Activated T-helper 1 cell treated with anti-CD3 and anti-CD28 coated beads, Interleukin-2, amount 50 U/mL, for 16 hours (primary cell): ENCODE results near the gene CLCN6.
"Not testable (repeated sequence)": the region's sequence is repeated elsewhere in the genome, so short reads cannot be mapped to it uniquely, and the experiment has no call there.

Source experiments
- DNase-seq, 2 donors: peaks; one replicate each; pipeline ENCODE4 v3.0.0-alpha.2; 2020; ENCODE audit warnings: low read depth in 1 of 2, low spot score in 1 of 2

Gene CLCN6

DNA sequence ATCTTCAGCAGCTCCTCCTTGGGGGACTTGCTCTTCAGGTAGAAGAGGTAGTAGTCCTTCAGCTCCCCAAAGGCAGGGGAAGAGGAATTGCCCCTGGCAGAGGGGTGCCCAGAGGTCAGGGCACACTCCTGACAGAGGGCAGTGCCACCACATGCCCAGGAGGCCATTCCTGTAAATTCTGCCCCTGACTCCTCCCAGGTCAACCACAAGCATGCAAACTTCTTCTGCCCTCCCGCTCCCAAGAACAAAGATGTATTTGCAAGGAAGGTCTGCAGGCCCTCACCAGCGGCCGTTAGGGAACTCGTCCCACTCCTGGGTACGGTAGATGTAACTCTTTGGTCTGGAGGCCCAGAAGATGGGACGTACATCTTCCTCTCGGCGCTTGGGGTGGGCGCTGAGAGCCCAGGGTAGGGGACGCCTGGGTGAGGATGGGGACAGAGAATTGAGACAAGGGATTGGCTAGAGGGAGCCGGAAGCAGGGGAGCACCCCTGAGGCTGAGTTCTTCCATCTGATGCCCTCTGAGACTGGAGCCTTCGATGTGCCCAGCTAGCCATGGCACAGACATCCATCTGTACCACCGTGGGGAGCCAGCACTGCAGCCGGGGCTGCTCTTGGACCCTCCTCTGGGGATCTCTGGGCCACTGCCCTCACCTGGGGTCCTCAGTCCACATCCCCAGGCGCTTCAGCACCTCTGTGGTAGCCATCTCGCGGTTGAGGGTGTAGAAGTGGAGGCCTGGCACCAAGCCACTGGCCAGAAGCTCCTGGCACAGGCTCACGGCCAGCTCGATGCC lies 11.3 kb upstream of the CLCN6 start:
- no peak for DNase-seq

DNA sequence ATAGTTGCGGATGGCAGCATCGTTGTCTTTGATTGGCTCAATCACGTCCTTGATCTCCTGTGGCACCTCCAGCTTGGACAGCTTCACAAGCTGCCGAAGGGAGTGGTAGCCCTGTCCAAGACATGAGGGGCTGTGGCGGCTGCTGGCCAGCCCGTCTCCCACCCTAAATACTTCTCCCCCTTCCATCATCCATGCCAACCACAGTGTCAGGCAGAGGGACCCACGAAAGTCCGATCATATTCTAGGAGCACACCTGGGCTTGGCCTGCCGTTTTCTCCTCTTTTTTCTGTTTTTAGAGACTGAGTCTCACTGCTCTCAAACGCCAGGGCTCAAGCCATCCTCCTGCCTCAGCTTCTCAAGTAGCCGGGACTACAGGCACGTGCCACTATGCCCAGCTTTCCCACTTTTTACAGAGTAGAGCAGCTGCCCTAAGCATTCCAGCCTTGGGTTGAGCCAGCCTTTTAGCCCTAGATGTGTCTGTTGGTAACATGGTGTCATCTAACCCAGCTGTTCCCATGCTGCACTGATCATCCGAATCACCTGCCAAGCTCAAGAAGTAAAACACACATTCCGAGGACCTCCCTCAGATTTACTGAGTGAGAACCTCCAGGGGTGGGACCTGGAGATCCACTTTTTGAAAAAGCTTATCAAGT lies 10.6 kb upstream of the CLCN6 start:
- DNase-seq = no peak

DNA sequence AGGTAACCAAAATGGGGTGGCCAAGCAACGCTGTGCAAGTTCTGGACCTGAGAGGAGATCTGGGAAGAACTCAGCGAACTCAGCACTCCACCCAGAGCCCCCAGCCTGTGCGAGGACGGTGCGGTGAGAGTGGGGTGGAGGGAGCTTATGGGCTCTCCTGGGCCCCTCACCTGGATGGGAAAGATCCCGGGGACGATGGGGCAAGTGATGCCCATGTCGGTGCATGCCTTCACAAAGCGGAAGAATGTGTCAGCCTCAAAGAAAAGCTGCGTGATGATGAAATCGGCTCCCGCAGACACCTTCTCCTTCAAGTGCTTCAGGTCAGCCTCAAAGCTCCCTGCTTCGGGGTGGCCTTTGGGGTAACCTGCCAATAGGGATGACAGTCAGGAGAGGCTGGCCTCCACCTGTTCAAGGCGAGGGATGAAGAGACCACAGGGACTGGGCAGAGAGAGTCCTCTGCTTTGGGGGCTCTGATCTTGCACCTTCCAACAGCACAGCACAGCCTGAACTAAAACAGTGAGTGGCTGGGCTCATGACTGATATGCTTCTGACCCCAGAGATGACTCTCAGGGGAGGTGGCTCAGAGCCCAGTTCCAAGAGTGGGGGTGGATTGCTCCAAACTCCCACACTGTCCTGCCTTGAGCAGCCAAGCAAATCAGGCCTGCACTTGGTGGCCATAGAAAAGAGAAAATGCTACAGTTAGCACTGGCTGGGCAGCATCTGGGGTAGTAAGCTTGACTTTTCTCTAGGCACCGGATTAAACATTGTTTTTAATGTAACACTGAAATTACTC lies 9.8 kb upstream of the CLCN6 start:
- no peak for DNase-seq

DNA sequence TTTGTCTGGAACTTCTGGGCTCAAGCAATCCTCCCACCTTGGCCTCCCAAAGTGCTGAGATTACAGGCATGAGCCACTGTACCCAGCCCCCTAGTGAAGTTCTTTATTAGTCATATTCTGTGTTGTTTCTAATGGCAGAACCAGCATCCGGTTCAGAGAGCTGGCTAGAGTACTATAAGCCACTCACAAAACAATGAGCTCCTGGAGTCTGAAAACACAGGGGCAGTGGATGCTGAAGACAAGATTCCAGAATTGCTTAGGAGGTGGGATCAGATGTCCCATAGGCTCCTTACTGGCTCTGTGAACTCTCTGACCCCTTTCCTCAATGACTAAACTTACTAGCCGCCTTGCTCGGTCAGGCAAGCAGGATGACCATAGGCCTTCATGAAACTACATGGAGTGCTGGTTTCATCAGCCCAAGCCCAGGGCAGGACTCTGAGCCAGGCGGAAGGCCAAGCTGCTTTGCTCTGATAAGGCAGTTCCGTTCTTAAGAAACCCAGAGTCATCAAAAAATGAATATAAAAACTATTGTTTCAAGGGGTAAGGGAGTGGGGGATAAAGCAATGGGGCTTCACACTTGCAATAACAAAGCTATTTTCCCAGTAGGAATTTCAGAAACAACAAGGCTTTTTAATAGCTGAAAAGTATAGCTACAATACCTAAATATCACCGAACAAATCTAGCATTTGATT lies 8.3 kb upstream of the CLCN6 start:
- DNase-seq = no peak

DNA sequence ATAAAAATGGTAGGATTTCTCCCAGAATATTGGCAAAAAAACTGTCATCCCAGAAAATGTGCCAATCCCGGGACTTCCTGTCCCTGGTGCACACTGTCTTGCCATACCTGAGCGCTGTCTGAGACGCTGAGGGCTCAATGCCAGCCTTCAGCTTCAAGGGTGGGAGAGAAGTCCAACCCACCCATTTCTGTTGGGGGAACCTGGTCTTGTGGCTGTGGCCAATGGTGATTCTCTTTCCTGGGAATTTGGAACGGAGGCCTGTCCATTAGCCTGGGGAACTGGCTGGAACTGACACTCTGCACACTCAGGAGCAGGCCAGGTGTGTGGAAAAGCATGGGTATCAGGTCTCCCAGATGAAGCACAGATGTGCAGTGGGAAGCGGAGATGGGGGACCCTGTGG lies 6.9 kb upstream of the CLCN6 start:
- no peak for DNase-seq

DNA sequence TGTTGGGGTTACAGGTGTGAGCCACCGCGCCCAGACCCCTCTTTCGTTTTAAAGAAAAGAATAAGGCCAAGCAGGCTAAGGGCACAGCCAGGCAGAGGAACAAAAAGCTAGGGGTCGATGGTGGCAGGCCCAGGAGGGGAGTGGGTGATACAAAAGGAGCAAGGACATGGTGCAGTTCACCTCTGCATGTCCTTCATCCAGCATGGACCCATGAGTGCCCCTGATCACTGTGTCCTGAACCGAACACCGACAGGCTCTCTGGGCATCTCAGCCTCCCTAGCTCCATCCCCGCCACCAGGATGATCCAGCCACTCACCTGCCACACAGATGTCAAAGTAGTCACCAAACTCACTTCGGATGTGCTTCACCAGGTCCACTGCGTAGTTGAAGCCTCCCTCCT lies 6.1 kb upstream of the CLCN6 start:
- no peak for DNase-seq

DNA sequence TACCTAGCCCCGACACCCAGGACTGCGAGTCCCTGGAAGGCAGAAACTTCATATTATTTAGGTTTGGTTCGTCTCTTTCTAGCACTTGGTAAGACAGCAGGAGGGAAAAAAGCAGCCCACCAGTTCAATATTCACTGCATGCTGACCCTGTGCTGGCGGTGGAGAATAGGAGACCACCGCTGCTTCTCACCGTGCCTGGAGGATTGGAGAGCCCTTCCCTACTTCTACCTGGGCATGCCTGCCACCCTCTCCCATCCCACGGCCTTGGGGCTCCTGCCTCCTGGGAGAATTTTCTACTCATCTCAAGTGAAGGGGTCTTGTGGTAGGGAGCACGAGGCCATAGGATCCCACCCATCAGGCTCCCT lies 5.6 kb upstream of the CLCN6 start:
- DNase-seq = no peak

DNA sequence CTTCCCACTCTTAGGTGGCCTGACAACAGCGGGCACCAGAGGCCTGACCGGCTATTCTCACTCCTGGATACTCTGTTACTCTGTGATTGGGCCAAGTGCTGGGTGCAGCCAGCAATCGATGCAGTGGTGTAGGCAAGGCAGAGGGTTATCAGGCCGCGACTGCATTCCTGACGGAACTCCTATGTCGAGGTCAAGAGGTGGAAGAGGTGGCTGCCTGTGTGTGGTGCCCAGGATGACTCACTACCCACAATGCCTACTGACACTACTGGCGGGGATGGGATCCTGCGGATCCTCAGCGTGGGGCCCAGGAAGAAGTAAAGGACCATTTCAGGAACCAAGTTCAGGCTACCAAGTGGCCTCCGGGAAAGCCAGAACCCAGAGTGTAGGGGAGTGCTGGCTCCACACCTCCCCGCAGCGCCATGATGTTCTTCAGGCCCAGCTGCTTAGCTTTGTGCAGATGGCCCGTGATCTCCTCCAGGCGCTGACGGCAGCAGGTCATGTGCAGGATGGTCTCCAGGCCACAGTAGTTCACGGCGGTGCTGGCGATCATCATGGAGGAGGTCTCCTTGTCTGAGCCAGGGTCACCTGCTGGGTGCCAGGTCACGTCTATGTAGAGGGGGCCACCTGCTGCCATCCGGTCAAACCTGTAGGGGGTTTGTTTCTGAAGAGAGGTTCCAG lies 5.1 kb upstream of the CLCN6 start:
- DNase-seq = no peak

DNA sequence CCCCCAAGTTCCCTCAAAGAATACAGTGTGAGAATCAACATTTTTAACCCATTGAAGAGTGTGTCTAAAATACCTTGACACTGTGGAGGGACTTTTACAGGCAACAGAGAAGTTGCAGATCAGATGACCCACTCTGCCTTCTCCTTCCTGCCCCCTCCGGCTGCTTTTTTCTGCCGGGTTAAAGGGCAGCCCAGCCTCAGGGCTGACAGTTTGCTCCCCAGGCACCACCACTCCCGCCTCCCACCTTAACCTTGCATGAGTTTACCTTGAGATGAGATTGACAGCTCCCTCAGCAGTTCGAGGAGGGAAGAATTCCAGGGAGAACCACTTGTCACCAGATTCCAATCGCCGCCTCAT lies 3.4 kb upstream of the CLCN6 start:
- no peak for DNase-seq

DNA sequence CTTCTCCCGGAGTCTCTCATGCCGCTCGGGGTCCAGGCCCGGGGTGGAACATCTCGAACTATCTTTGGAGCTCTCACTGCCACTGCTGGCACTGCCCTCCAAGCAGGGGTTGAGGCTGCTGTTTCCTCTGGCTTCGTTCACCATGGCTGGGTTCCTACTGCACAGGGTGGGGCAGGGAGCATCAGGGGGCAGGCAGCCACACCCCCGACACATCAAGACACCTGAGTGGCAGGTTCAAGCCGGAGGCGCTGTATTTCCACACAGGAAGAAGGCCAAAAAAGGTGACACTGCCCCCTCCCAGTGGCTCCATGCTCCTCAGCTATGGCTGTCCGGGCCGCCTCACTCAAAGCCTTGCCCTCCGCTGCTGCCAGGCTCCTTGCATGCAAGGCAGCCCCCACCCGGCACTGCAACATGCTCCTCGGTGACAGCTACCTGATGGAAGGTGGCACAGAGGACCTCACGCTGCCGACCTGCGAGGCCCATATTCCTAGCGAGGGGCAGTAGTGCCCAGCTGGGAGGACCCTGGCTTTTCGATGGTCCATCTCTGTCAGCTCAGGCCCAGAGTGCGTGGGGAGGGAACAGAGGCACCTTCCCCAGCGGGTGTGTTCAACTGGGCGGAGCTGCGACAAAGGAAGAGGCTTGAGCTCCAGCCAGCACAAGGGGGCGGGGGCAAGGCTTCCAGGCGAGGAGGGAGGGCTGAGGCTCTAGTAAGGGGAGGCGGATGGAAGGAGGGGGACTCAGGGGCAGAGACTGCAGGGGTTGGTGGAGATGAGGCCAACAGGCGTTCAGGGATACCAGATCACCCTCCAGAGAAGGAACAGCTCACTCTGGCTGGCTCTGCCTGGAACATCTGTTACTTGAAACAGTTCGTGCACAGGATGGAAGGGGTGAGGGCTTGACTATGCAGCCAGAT lies 2.8 kb upstream of the CLCN6 start:
- DNase-seq = peak; percentile 47 to 48

DNA sequence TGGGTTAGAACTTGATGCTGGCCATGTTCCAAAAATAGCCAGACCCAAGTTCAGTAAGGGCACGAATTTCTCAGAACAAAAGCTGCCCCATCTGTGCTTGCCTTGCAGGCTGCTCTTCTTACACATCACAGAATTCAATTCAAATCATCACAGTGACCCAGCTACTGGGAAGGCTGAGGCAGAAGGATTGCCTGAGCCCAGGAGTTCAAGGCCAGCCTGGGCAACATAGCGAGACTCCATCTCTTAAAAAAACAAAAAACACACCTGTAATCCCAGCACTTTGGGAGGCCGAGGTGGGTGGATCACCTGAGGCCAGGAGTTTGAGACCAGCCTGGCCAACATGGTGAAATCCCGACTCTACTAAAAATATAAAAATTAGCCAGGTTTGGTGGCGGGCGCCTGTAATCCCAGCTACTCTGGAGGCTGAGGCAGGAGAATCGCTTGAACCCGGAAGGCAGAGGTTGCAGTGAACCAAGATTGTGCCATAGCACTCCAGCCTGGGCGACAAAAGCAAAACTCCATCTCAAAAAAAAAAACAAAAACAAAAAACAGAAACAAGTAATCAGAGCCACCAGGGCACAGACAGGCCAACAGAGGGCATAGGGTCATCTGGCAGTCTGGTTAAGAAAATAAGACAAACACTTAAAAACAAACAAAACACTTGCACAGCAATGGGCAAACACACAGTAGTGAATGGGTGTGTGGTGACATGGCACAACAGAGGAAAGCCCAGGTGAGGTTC lies 1.9 kb upstream of the CLCN6 start:
- DNase-seq = not testable (repeated sequence)

DNA sequence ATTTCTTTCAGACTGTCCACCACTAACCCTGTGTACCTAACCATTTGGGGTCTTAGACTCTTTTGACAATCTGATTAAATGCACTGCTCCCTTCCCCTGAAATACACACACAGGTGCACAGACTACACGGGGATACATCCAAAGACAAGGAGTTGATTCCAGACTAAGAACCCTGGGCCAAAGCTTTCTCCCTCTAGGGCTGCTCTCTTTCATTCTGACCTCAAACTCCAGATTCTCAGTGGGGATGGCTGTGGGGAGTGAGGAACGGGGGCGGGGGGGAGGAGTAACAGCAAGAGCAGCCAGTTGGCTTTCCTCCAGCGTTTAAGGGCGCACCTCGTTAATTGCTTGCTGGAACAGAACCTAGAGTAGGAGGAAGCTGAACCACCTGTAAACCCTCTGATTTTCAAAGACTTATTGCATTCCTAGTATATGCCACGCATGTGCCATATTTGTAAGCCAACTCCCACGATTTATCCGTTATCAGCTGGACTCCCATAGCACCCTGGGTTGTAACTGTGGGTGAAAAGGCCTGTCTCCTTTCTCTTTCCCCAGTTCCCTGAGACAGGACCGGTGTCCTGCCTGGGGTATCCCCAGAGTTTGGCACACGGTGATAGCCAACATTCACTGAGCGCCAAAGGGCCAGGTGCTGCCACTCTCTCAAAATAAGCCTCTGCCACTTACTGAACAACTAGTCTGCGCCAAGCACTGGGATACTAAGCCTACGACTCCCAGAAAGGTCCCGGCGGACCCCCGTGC lies 1.1 kb upstream of the CLCN6 start:
- no peak for DNase-seq

DNA sequence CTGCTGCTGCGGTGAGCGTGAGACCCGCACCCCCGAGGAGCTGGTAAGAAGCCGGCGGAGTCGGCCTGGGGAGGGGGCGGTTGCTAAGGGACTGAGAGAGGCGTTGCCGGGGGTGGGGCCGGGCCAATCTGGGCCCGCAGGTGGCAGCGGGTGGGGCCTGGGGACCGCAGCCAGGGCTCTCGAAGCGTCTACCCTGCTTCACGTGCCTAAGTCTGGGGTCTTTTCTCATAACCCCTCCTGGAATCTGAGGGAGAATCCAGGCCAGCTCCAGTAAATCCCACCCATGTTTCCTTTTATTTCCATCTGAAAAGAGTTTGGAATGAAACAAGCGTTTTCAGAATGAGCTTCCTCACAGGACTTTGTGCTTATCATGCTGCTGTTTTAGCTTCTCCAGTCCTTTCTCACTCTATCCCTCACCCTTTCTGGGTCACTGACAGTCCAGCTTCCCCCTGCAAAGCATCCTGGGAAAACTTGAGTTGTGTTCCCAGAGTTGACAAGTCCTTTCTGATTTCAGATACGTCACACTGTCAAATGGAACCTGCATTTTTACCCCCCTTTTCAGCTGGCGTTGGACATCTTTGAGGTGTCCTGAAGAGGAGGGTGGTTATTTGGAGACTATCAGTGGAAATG lies 431 bp downstream of the CLCN6 start:
- no peak for DNase-seq

DNA sequence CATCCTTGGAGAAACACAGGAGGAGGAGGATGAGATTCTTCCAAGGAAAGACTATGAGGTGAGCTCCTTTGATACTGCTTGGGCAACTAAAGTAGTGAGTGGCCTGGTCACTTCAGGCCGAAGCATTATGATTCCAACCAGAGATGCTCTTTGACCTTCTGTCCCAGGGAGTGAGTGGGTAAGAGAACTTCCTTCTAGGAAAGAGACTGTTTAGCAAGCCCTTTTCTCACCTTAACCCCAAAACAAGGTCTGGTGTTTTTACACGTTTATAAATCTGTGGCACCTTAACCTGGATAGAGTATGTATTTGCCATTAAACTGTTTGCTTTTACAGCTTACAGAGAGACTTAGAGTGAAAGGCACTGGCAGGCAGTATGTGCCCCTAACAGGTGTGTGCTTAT lies 1.1 kb downstream of the CLCN6 start:
- DNase-seq = no peak

DNA sequence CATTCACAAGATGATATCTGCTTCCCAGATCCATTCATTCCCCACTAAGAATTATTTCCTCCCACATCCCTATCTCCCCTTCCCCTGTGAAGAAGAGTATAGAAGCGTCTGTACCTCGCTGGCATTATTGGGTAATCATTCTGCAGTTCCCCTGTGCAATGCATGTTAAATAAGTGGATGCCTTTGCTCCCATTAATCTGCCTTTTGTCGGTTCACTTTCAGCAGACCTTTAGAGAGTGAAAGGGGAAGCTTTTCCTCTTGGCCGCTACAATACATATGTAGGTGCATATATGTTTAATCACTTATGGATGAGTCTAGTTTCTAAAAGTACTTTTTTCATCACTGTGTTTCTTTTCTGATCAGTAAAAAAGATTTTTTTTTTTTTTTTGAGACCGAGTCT lies 7.0 kb downstream of the CLCN6 start:
- DNase-seq = no peak

DNA sequence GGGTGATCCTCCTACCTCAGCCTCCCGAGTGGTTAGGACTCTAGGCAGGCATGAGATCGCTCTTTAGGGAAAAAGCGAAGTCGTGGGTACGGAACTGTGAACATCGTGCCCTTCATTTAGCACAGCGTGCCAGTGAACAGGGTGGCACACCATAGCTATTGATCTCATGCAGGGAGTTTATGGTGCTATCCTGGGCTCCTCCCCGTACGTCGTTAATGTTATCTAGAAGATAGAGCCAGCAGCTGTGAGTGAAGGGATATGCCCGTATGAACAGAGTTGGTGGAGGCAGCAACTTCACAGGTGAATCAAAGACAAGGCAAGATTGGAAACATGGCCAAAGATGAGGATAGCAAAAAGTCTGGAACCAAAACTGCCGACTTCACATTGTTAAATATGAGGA lies 11.2 kb downstream of the CLCN6 start:
- no peak for DNase-seq

DNA sequence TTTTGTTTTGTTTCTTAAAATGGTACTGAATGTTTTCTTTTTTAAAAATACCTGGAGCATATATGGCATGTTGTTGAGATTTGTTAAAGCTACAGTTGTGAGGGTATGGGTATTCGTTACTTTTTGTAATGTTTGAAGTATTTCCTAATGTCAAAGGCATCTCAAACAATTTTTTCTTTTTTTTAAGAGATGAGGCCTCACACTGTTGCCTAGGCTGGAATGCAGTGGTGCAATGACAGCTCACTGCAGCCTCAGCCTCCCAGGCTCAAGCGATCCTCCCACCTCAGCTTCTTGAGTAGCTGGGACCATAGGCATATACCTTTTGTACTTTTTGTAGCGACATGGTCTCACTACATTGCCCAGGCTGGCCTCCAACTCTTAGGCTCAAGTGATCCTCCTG lies 16.1 kb downstream of the CLCN6 start:
- DNase-seq = no peak
